Stomach (tissue), 4 donors: Measurements from ENCODE around the gene KLHDC9.

Source experiments
- EP300 ChIP-seq: sonication (generic); formaldehyde crosslinking; IDR thresholded peaks from one replicate; pipeline ENCODE4 v1.6.1; 2017; ENCODE audit warnings: antibody characterized with exemption
- POLR2A ChIP-seq, 4 donors: fragments of 450-650 bp; IDR thresholded peaks; one replicate each; pipeline ENCODE4 v1.6.1; 2016; ENCODE audit warnings: antibody characterized with exemption in 4 of 4, control low read depth in 2 of 4, mild to moderate bottlenecking in 1 of 4, moderate library complexity in 1 of 4
- TF ChIP-seq, protein P1 (sequence below), 7 experiments: fragments of 450-650 bp in 4 of 7; fragments of 200-600 bp in 3 of 7; sonication (generic) in 3 of 7; IDR thresholded peaks; one replicate each; pipeline ENCODE4 v1.5.1; 2016 to 2019; ENCODE audit warnings: antibody characterized with exemption in 7 of 7, control low read depth in 2 of 7, mild to moderate bottlenecking in 1 of 7

DNA sequence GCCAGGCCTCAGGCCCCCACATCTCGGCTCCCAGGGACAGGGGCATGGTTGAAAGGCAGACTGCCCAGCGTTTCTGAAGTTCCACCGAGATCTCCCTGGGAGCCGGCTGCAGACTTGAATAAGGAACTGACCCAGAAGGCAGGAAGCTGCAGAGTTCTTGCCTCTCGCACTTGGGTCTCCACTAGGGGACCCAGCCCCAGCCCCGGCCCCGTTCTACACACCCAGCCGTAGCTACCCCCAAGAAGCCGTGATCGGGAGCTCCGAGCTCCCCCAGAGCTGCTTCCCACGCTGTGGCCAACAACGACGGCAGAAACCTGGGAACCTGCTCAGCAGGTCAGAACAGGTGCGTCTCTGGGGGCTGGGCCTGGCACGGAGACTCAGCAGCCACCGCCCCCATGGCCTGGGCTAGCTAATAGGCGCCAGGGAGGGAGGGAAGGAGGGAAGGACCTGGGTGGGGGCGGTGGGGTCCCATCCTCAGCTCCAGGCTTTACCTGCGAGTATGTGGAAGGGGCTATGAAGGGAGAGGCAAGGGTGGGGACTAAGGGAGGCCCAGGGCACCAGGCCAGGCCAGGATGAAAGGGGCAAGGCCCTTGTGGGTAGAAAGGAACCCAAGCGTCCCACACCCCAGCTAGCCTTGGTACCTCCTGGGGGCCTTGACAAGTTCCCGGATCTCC is 8.8 kb upstream of the KLHDC9 start, which contains the start of gene NECTIN4:
- TF ChIP-seq EP300 = no peak
- TF ChIP-seq, protein P1, sequence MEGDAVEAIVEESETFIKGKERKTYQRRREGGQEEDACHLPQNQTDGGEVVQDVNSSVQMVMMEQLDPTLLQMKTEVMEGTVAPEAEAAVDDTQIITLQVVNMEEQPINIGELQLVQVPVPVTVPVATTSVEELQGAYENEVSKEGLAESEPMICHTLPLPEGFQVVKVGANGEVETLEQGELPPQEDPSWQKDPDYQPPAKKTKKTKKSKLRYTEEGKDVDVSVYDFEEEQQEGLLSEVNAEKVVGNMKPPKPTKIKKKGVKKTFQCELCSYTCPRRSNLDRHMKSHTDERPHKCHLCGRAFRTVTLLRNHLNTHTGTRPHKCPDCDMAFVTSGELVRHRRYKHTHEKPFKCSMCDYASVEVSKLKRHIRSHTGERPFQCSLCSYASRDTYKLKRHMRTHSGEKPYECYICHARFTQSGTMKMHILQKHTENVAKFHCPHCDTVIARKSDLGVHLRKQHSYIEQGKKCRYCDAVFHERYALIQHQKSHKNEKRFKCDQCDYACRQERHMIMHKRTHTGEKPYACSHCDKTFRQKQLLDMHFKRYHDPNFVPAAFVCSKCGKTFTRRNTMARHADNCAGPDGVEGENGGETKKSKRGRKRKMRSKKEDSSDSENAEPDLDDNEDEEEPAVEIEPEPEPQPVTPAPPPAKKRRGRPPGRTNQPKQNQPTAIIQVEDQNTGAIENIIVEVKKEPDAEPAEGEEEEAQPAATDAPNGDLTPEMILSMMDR (IDR thresholded peaks at IDR 0.05) = no peak
- no peak for TF ChIP-seq POLR2A (IDR thresholded peaks at IDR 0.05)
